Left ventricle myocardium inferior (tissue), 1 donor: ENCODE data around the gene DUOX1. TPM values are rescaled to one million over a fixed set of nuclear protein-coding genes. Genes with fewer than 3 reads are reported as not detected.
A peak's percentile ranks its signal among the peaks of the same experiment; 100 is the strongest.

Experiments
- DNase-seq: peaks from one replicate; pipeline ENCODE4 v3.0.0-alpha.2; 2020
- H3K27ac ChIP-seq: fragments of 200-600 bp; replicated peaks from 2 replicates; pipeline ENCODE4 v1.8.0; 2021
- H3K27me3 ChIP-seq: fragments of 200-600 bp; 2 replicates; pipeline ENCODE4 v1.8.0; 2021; ENCODE audit warnings: low read depth
- H3K36me3 ChIP-seq: fragments of 200-600 bp; 2 replicates; pipeline ENCODE4 v1.8.0; 2021
- H3K4me1 ChIP-seq: fragments of 200-600 bp; 2 replicates; pipeline ENCODE4 v1.8.0; 2021
- H3K4me3 ChIP-seq: fragments of 200-600 bp; 2 replicates; pipeline ENCODE4 v1.8.0; 2021; ENCODE audit warnings: mild to moderate bottlenecking, moderate library complexity
- H3K9me3 ChIP-seq: fragments of 200-600 bp; replicated peaks from 2 replicates; pipeline ENCODE4 v1.8.0; 2021
- intact Hi-C: fragments of 100-400 bp; cut with micrococcal nuclease; formaldehyde crosslinking; loops from one replicate; pipeline ENCODE4 v1.11.0; 2022
- total RNA-seq: library from RNA; stranded (reverse); fragmentation: NEBNext Ultra II Directional; extraction: Animal tissue kit (Norgen Biotek cat#: 25700); gene quantifications from one replicate; pipeline ENCODE4 v1.2.1, GENCODE V29; 2021
- TF ChIP-seq, protein P1 (sequence below): fragments of 200-600 bp; IDR thresholded peaks from 2 replicates; pipeline ENCODE4 v1.8.0; 2021; ENCODE audit warnings: antibody characterized with exemption, mild to moderate bottlenecking, borderline replicate concordance
- donor health status: DM: no; HTN: yes; CAD: no; lungs with severe emphysema.

DUOX1 gene
- total RNA-seq, 1 donor from 2014 or later: 0.80 TPM

GRCh38 chr15:45186771-45187577 is 57.2 kb downstream of the DUOX1 start:
- no peaks in the 10 kb centered on the region for H3K9me3 ChIP-seq
- peaks cover 24% of the 10 kb centered on the region for H3K4me1 ChIP-seq
- TF ChIP-seq, protein P1, sequence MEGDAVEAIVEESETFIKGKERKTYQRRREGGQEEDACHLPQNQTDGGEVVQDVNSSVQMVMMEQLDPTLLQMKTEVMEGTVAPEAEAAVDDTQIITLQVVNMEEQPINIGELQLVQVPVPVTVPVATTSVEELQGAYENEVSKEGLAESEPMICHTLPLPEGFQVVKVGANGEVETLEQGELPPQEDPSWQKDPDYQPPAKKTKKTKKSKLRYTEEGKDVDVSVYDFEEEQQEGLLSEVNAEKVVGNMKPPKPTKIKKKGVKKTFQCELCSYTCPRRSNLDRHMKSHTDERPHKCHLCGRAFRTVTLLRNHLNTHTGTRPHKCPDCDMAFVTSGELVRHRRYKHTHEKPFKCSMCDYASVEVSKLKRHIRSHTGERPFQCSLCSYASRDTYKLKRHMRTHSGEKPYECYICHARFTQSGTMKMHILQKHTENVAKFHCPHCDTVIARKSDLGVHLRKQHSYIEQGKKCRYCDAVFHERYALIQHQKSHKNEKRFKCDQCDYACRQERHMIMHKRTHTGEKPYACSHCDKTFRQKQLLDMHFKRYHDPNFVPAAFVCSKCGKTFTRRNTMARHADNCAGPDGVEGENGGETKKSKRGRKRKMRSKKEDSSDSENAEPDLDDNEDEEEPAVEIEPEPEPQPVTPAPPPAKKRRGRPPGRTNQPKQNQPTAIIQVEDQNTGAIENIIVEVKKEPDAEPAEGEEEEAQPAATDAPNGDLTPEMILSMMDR: no peak
- DNase-seq: no peak
- peak overlapping the region; percentile 78 for H3K27ac ChIP-seq
- H3K27me3 ChIP-seq: no peaks in the 10 kb centered on the region
- peak overlapping the region; percentile 82 for H3K4me3 ChIP-seq
- H3K36me3 ChIP-seq: no peaks in the 10 kb centered on the region
- intact Hi-C loops: no loop called here

- TF ChIP-seq, protein P1: no peak
- no peak for DNase-seq
These were observed 57.7 kb downstream of the DUOX1 start for GRCh38 chr15:45187578-45187893.

GRCh38 chr15:45187894-45188830 is 58.4 kb downstream of the DUOX1 start, which contains the start of gene SHF:
Gene SHF (minus strand): TSS chr15:45187966. CDS start chr15:45187951, 15 bp downstream.
- H3K27ac ChIP-seq: peak within 1 kb of the TSS; percentile 78
- H3K4me3 ChIP-seq: peak within 1 kb of the TSS; percentile 82
- TF ChIP-seq, protein P1: no peak
- H3K4me1 ChIP-seq: peaks cover 24% of the 10 kb centered on the region
- H3K27me3 ChIP-seq: no peaks in the 10 kb centered on the region
- intact Hi-C loops: no loop called here
- no peaks in the 10 kb centered on the region for H3K36me3 ChIP-seq
- no peaks in the 10 kb centered on the region for H3K9me3 ChIP-seq
- peak; percentile 65 for DNase-seq

More at GRCh38 chr15:45187578-45187893, 57.7 kb downstream of the DUOX1 start:
- Histone ChIP-seq H3K4me3 (peak overlapping the region; percentile 82), H3K27ac (peak overlapping the region; percentile 78), H3K27me3 (no peaks in the 10 kb centered on the region), H3K9me3 (no peaks in the 10 kb centered on the region), H3K36me3 (no peaks in the 10 kb centered on the region), H3K4me1 (peaks cover 24% of the 10 kb centered on the region)
- intact Hi-C loops: no loop called here

GRCh38 chr15:45197512-45197911 is 67.7 kb downstream of the DUOX1 start:
- Histone ChIP-seq H3K27ac (no peak overlapping the region), H3K27me3 (no peaks in the 10 kb centered on the region), H3K9me3 (no peaks in the 10 kb centered on the region), H3K4me3 (peak overlapping the region; percentile 79), H3K36me3 (no peaks in the 10 kb centered on the region), H3K4me1 (peaks cover 26% of the 10 kb centered on the region)
- no peak for DNase-seq
- intact Hi-C loops: no loop called here
- TF ChIP-seq, protein P1: no peak

DNA sequence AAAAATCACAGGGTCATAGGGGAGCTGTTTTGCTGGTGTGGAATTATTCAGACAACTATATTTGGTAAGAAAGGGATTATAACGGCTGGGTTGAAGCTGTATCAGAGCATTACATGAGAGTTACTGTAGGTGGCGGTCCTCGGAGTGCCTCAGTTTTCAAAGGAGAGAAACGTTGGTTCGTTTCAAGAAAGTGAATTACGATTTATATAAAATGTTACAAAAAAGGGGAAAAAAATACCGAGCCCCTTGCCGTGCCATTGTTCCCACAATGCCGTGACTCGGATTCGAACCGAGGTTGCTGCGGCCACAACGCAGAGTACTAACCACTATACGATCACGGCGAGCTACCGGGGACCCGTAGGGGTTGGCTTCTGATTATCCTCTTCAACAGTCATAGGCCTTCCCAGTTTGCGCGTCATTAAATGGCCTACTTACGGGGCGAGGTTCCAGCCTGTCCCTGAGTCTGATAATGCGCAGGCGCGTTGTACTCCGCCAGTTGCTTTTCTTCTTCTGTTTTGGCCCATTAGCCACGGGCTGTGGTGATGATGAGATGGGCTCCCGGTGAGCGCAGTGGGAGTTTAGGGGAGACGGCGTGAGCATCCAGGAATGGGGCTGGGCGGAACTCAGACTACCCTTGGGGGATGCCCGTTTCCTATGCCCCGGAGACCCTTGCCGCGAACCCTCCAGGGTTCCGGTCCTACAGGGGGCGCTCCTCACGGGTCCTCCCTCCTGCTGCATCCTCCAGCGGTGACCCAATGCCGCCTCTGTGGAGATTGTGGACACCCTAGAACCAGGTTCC is 68.7 kb downstream of the DUOX1 start:
- no peaks in the 10 kb centered on the region for H3K9me3 ChIP-seq
- H3K27ac ChIP-seq: peak overlapping the region; percentile 98
- intact Hi-C loops: no loop called here
- H3K36me3 ChIP-seq: no peaks in the 10 kb centered on the region
- H3K27me3 ChIP-seq: no peaks in the 10 kb centered on the region
- H3K4me3 ChIP-seq: peak overlapping the region; percentile 79
- peak; percentile 92 for DNase-seq
- H3K4me1 ChIP-seq: peaks cover 36% of the 10 kb centered on the region
- TF ChIP-seq, protein P1: peak; percentile 73
